Ovary (tissue), 3 donors: ENCODE measurements around the gene SECISBP2L.

Source experiments
- POLR2A ChIP-seq: fragments of 450-650 bp; IDR thresholded peaks from one replicate; pipeline ENCODE4 v1.6.1; 2017; ENCODE audit warnings: antibody characterized with exemption, mild to moderate bottlenecking, moderate library complexity
- TF ChIP-seq, protein P1 (sequence below), 3 donors: fragments of 450-650 bp in 2 of 3; fragments of 200-600 bp in 1 of 3; IDR thresholded peaks; one replicate each; pipeline versions ENCODE4 v1.5.1 to v1.8.0; 2016 to 2022; ENCODE audit warnings: antibody characterized with exemption in 3 of 3, mild to moderate bottlenecking in 1 of 3
- donor health status: DM: no; HTN: no; CAD: no.

DNA sequence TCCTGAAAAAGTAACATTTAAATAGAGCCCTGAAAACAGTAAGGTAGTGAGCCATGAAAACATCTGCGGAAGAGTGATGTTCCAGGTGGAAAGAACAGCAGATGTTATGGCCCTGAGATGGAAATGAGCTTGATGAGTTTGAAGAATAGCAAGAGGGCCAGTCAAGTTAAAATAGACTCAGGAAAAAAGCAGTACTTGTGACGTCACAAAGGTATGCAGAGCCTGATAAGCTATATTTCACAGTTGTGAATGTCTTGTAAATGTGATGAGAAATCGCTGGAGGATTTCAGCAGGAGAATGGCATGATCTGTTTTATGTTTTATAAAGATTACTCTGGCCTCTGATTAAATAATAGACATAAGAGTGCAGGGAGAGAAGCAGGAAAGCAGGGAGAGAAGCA lies 18.6 kb upstream of the SECISBP2L start:
- TF ChIP-seq, protein P1, sequence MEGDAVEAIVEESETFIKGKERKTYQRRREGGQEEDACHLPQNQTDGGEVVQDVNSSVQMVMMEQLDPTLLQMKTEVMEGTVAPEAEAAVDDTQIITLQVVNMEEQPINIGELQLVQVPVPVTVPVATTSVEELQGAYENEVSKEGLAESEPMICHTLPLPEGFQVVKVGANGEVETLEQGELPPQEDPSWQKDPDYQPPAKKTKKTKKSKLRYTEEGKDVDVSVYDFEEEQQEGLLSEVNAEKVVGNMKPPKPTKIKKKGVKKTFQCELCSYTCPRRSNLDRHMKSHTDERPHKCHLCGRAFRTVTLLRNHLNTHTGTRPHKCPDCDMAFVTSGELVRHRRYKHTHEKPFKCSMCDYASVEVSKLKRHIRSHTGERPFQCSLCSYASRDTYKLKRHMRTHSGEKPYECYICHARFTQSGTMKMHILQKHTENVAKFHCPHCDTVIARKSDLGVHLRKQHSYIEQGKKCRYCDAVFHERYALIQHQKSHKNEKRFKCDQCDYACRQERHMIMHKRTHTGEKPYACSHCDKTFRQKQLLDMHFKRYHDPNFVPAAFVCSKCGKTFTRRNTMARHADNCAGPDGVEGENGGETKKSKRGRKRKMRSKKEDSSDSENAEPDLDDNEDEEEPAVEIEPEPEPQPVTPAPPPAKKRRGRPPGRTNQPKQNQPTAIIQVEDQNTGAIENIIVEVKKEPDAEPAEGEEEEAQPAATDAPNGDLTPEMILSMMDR (IDR thresholded peaks at IDR 0.05), result no peak
- no peak for TF ChIP-seq POLR2A
